Fibroblast of skin of back (primary cell): ENCODE measurements around the gene AOPEP.
A peak's percentile ranks its signal among the peaks of the same experiment; 100 is the strongest.
"Not testable (repeated sequence)": the region's sequence is repeated elsewhere in the genome, so short reads cannot be mapped to it uniquely, and the experiment has no call there.

ENCODE experiments used
- DNase-seq: peaks from one replicate; pipeline ENCODE4 v3.0.0-alpha.2; 2013

Gene AOPEP

GRCh38 chr9:94872891-94873511 lies 146.5 kb downstream of the AOPEP start:
- peak; percentile 51 for DNase-seq

DNA sequence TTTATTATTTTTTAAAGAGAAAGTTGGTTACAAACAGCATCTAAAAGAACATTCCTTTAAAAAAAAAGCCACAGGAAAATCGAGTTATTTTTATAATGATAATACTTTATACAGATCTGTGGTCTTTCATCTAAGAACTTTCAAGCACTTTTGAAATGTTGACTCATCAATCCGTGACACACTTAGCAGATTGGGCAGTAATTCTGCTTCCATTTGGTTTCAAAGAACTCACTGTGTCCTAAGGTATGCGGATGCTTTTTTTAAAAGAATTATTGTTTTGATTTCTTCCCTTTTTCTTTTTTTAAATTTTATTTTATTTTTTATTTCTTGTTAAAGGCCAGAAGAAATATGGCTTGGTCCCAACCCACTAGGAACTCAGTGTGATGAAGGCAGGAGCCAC lies 147.8 kb downstream of the AOPEP start:
- DNase-seq = peak; percentile 89

GRCh38 chr9:94875300-94876020 lies 149.0 kb downstream of the AOPEP start:
- DNase-seq = no peak

DNA sequence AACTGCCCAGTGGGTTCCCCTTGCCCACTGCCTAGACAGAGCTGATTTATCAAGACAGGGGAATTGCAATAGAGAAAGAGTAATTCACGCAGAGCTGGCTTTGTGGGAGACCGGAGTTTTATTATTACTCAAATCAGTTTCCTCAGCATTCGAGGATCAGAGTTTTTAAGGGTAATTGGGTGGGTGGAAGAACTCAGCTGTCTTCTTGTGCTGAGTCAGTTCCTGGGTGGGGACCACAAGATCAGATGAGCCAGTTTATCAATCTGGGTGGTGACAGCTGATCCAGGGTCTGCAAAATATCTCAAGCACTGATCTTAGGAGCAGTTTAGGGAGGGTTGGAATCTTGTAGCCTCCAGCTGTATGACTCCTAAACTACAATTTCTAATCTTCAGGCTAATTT lies 152.3 kb downstream of the AOPEP start:
- DNase-seq = not testable (repeated sequence)

DNA sequence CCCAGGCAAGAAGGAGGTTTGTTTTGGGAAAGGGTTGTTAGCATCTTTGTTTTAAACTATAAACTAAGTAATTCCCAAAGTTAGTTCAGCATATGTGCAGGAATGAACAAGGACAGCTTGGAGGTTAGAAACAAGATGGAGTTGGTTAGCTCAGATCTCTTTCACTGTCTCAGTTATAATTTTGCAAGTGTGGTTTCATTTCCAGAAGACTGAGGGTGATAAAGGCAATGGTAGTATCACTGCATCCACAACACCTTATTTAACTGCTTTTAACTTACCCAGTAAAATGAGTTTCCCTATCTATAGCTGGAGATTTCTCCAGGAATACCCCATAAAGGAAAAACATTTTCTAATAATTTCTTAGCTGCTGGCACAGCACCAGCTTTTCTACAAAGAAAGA lies 152.7 kb downstream of the AOPEP start:
- DNase-seq = no peak

DNA sequence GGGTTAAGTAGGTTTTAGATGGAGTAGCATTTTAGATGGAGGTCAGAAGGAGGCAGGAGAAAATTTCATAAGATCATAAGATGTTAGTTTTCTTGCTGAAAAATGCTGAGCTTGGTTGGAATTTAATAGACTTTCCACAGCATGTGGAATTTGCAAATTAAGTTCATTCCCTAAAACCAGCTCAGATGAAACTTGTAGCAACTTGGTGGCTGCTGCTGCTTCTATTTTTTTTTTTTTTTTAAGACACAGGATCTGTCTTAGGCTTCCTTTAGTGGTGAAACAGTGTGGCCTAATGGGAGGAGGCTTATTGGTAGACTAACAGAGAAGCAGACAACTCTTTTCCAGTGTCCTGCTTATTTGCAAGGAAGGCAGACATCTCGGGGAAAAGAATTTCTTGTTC lies 154.5 kb downstream of the AOPEP start:
- peak; percentile 65 for DNase-seq

DNA sequence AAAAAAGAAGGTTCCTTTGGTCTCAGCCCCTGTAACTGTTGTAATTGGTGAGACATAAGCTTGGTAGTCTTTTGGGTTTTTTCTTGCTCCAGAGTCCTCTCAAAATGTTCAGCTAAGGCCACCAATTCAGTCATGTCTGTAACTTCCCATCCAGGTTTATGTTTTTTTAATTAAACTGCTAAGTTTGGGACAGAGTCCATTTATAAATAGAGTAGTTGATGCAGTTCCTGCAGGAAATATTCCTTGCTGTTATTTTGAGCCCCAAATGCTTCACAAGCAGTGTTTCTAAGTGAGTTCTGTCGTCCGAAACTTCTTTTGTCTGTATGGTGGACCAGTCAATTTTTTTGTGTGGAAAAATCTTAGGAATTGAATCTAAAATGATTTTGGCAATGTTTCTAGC lies 155.0 kb downstream of the AOPEP start:
- no peak for DNase-seq

DNA sequence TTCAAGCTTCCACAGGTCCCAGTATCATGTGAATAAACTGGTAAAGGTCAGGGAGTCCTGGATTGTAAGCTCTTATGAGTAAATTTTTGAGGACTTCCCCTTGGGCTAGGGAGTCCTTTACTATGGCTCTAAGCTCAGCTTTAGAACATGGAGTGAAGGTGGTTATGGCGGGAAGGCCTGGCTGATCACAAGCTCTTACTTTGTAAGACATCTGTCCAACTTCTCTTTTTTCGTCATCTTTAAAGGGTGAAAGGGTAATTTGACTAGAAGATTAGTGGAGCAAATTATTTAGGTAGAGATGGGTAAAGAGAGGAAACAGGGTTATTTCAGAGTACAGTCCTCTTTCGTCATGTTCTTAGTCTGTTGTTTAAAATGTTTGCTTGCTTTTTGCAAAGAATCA lies 155.4 kb downstream of the AOPEP start:
- DNase-seq = no peak

- no peak for DNase-seq
Observed at GRCh38 chr9:94882966-94883641, 156.6 kb downstream of the AOPEP start.

DNA sequence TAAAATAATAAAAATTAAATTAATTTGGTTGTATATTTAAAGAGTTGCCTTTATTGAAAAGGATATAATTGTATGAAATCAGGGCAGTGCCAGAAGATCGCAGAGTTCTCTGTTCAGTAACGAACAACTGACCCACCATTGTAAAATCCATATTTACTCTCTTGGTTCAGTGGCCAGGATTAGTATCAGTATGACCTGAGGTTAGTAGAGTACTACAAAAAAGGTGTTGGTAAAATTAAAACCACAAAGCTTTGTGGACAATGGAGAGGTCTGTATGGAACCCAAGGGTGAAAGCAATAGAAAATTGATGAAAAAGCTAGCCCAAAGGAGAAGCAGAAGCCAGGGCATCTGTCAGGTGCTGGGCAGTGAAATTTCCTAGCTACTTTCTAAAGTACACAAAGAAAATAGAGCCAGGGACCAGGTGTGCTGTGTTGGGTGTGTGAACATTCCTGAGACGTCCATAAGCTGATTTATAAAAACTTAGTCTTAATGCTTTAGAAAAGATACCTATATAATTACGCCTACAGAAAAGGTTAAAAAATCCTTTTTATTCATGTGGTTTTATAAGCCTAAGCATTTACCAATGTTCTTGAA lies 159.5 kb downstream of the AOPEP start:
- no peak for DNase-seq

GRCh38 chr9:94887721-94888120 lies 161.2 kb downstream of the AOPEP start:
- DNase-seq = no peak

DNA sequence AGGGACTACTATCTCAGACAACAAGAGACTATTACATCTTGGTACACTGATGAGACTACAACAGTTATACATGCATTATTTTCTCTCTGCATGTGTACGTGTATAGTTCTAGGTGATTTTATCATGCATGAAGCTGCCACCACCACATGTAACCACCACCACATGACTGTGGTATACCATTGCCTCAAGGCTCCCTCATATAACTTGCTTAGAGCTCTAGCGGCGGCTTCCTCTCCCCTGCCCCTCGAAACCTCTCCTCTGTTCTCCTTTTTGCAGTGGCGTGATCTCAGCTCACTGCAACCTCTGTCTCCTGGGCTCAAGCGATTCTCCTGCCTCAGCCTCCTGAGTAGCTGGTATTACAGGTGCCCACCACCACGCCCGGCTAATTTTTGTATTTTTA lies 162.3 kb downstream of the AOPEP start:
- no peak for DNase-seq

GRCh38 chr9:94889628-94890027 lies 163.1 kb downstream of the AOPEP start:
- no peak for DNase-seq

DNA sequence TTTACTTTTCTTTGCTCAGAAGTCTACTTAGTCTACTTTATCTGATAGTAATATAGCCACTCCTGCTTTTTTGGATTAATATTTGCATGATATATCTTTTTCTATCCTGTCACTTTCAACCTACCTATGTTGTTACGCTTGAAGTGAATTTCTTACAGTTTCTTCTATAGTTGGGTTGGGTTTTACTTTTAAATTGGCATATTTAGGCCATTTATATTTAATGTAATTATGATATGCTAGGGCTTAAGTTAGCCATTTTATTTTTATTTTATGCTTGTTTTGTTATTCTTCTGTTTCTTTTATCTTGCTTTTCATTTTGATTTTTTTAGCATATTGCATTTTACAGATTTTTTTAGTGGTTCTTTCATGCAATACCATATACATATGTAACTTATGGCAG lies 164.7 kb downstream of the AOPEP start:
- no peak for DNase-seq

GRCh38 chr9:94892675-94893074 lies 166.2 kb downstream of the AOPEP start:
- no peak for DNase-seq

DNA sequence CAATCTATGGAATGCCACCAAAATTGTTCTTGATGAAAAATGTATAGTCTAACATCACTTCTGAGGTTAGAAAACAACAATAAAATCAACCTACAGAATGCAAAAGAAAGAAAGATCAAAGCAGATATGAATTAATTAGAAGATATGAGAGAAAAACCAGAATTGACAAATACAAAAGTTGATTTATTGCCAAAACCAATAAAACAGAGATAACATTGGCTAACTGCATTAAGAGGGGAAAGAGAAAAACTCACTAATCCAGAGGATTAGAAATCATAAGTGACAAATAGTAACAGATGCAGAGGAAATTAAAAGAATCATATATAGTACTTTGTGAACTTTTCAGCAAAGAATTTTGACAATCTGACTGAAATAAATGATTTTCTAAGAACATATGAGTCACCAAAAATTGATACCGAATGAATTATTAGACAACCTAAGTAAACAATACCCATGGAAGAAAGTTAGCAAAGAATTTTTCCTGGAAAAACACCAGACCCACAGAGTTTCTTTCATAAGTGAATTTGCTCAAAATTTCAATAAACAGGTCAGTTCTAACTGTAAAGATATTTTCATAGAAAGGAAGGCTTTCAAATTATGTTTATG lies 167.7 kb downstream of the AOPEP start:
- DNase-seq = peak; percentile 43

DNA sequence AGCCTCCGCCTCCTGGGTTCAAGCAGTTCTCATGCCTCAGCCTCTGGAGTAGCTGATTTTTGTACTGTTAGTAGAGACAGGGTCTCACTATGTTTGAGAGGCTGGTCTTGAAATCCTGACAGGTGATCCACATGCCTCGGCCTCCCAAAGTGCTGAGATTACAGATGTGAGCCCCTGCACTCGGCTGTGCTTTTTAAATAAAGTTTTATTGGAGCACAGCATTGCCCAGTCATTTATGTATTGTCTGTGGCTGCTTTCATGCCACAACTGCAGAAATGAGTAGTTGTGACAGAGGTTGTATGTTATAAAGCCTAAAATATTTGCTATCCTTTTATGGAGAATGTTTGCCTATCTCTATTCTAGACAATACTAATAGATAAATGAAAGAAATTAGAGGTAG lies 169.2 kb downstream of the AOPEP start:
- DNase-seq = no peak

- no peak for DNase-seq
Observed at GRCh38 chr9:94896512-94896911, 170.0 kb downstream of the AOPEP start.

DNA sequence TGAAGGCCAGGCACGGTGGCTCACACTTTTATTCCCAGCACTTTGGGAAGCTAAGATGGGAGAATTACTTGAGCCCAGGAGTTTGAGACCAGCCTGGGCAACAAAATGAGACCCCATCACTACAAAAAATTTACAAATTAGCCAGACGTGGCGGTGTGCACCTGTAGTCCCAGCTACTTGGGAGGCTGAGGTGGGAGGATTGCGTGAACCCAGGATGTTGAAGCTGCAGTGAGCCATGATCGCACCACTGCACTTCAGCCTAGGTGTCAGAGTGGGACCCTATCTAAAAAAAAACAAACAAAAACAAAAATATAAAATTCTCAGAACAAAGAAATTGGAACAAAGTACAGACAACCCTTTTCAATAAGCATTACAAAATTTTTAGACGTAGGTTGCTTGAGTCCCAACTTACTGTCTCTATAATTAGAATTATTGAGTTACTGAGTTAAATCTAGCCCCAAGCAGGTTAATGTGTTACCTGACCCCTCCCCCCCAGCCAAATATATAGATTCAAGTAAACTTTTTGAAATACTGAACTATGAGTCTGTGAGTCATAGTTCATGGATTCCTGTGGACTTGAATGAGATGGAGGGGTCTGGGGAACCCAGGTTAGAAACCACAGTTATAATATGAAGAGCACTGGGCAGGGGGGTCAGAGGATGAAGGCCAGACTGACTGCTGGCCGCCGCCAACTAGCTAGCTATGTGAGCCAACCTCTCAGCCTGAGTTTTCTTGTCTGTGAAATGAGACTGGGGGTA lies 173.1 kb downstream of the AOPEP start:
- DNase-seq = no peak

- DNase-seq = peak; percentile 94
Observed at GRCh38 chr9:94900222-94901018, 173.9 kb downstream of the AOPEP start.

DNA sequence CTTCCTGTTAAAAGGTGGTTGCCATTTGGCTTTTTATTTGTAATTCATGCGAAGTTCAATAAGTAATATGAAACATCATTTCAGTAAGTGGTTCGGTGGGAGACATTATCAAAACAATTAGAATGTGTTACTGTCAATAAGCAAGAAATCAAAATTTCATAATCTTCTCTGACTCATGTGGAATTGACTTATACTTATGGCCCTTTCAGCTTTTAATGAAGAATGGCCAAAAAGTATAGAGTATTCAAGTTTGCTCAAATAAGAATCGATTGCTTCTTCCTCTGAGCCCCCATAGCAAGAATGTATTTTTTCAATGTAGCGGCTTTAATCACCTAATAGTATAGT lies 174.5 kb downstream of the AOPEP start:
- DNase-seq = no peak

GRCh38 chr9:94903961-94904421 lies 177.5 kb downstream of the AOPEP start:
- DNase-seq = peak; percentile 86
